MM.1S (cell line): ENCODE data around the gene PUM1.

Experiments
- DNase-seq: peaks from one replicate; pipeline ENCODE4 v3.0.0-alpha.2; 2015
- H2AFZ ChIP-seq: fragments of 300-600 bp; sonication (generic); 2 replicates; pipeline ENCODE4 v1.6.0; 2016; ENCODE audit warnings: antibody characterized with exemption, low read length
- H3F3A ChIP-seq: fragments of 300-600 bp; sonication (generic); 2 replicates; pipeline ENCODE4 v1.6.1; 2016; ENCODE audit warnings: mild to moderate bottlenecking, antibody characterized with exemption, low read length, moderate library complexity, mixed read lengths; ENCODE audit not compliant: insufficient read depth
- H3K27ac ChIP-seq: fragments of 300-600 bp; sonication (generic); 2 replicates; pipeline ENCODE4 v1.5.1; 2016; ENCODE audit warnings: mild to moderate bottlenecking, low read length
- H3K27me3 ChIP-seq: fragments of 300-600 bp; sonication (generic); replicated peaks from 2 replicates; pipeline ENCODE4 v1.6.0; 2016; ENCODE audit warnings: low read length; ENCODE audit not compliant: insufficient read depth
- H3K36me3 ChIP-seq: fragments of 300-600 bp; sonication (generic); replicated peaks from 2 replicates; pipeline ENCODE4 v1.6.1; 2016; ENCODE audit warnings: mild to moderate bottlenecking, low read length, mixed read lengths; ENCODE audit not compliant: insufficient read depth
- H3K4me1 ChIP-seq: fragments of 300-600 bp; sonication (generic); 2 replicates; pipeline ENCODE4 v1.6.1; 2016; ENCODE audit warnings: low read length, mixed read lengths
- H3K4me2 ChIP-seq: fragments of 300-600 bp; sonication (generic); 2 replicates; pipeline ENCODE4 v1.6.0; 2016; ENCODE audit warnings: low read depth, low read length
- H3K4me3 ChIP-seq: fragments of 300-600 bp; sonication (generic); 2 replicates; pipeline ENCODE4 v1.5.1; 2016; ENCODE audit warnings: low read length, mixed read lengths
- H3K79me2 ChIP-seq: fragments of 300-600 bp; sonication (generic); 2 replicates; pipeline ENCODE4 v1.6.1; 2016; ENCODE audit warnings: mixed run types, low read length, mixed read lengths
- H3K9ac ChIP-seq: fragments of 300-600 bp; sonication (generic); 2 replicates; pipeline ENCODE4 v1.6.1; 2016; ENCODE audit warnings: low read length, mixed read lengths
- H3K9me2 ChIP-seq: fragments of 300-600 bp; sonication (generic); replicated peaks from 2 replicates; pipeline ENCODE4 v1.6.1; 2016; ENCODE audit warnings: mild to moderate bottlenecking, low read length, mixed read lengths; ENCODE audit not compliant: insufficient read depth
- H3K9me3 ChIP-seq: fragments of 300-600 bp; sonication (generic); replicated peaks from 2 replicates; pipeline ENCODE4 v1.6.1; 2016; ENCODE audit warnings: mild to moderate bottlenecking, low read length, mixed read lengths; ENCODE audit not compliant: insufficient read depth
- H4K20me1 ChIP-seq: fragments of 300-600 bp; sonication (generic); 2 replicates; pipeline ENCODE4 v1.6.1; 2016; ENCODE audit warnings: mild to moderate bottlenecking, low read length, moderate library complexity, mixed read lengths; ENCODE audit not compliant: insufficient read depth
- EZH2 ChIP-seq: fragments of 300-600 bp; sonication (generic); optimal IDR thresholded peaks from 2 replicates; pipeline ENCODE3; 2017; ENCODE audit warnings: low read depth, mild to moderate bottlenecking, antibody characterized with exemption, low read length, mixed read lengths
- EZH2phosphoT487 ChIP-seq: fragments of 300-600 bp; sonication (generic); IDR thresholded peaks from 2 replicates; pipeline ENCODE4 v1.6.1; 2018; ENCODE audit warnings: antibody characterized with exemption, low read length
- TF ChIP-seq, protein P1 (sequence below): fragments of 300-600 bp; sonication (generic); IDR thresholded peaks from 2 replicates; pipeline ENCODE4 v1.5.1; 2016; ENCODE audit warnings: antibody characterized with exemption, low read length, mixed read lengths

Gene PUM1

DNA sequence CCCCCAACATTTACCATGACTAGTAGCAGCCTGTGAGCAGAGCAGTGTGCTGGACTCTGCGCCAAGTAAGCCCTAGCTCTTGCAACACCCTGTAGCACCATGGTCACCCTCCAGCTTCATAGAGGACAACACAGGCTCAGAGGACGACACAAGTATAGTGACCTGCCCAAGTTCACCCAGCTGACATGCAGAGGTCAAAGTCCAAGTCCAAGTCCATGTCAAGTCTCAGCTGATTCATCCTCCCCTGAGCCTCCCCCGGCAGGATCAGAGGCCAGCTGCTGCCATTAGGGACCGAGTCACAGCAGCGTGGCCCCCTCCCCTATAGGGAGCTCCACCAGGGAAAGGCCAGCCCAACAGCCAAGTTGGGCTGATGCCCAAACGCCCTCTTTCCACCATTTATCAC lies 172.8 kb downstream of the PUM1 start:
- Histone ChIP-seq H2AFZ (no peak overlapping the region), H3K4me1 (no peaks in the 10 kb centered on the region), H3K27ac (no peak overlapping the region), H4K20me1 (no peaks in the 10 kb centered on the region), H3K27me3 (peaks cover 35% of the 10 kb centered on the region), H3F3A (no peaks in the 10 kb centered on the region), H3K9ac (no peak overlapping the region), H3K4me2 (no peak overlapping the region), H3K79me2 (no peaks in the 10 kb centered on the region), H3K9me2 (no peaks in the 10 kb centered on the region), H3K9me3 (no peaks in the 10 kb centered on the region), H3K4me3 (no peak overlapping the region), H3K36me3 (no peaks in the 10 kb centered on the region)
- no peak for DNase-seq
- TF ChIP-seq, protein P1, sequence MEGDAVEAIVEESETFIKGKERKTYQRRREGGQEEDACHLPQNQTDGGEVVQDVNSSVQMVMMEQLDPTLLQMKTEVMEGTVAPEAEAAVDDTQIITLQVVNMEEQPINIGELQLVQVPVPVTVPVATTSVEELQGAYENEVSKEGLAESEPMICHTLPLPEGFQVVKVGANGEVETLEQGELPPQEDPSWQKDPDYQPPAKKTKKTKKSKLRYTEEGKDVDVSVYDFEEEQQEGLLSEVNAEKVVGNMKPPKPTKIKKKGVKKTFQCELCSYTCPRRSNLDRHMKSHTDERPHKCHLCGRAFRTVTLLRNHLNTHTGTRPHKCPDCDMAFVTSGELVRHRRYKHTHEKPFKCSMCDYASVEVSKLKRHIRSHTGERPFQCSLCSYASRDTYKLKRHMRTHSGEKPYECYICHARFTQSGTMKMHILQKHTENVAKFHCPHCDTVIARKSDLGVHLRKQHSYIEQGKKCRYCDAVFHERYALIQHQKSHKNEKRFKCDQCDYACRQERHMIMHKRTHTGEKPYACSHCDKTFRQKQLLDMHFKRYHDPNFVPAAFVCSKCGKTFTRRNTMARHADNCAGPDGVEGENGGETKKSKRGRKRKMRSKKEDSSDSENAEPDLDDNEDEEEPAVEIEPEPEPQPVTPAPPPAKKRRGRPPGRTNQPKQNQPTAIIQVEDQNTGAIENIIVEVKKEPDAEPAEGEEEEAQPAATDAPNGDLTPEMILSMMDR = no peak
- TF ChIP-seq EZH2 (no peak), EZH2phosphoT487 (no peak)

DNA sequence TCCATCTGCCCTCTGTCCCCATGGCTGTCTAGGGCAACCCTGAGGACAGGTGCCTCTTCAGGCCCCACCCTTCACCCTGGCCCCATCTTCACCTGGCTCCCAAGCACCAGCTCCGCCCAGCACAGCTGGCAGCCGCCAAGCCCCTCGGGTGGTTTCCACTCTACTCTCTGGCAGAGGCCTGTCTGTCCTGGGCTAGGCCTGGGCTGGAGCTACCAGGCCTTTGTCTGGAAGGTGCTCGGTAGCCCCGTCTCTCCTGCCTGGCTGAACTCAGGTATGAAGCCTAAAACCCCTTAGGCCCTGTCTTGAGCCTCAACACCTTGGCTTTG lies 174.3 kb downstream of the PUM1 start:
- Histone ChIP-seq H3K4me1 (no peaks in the 10 kb centered on the region), H3K4me3 (no peak overlapping the region), H3K4me2 (no peak overlapping the region), H2AFZ (no peak overlapping the region), H3K27me3 (peaks cover 24% of the 10 kb centered on the region), H3K79me2 (no peaks in the 10 kb centered on the region), H3K9me2 (no peaks in the 10 kb centered on the region), H3K9ac (no peak overlapping the region), H3K27ac (no peak overlapping the region), H3K36me3 (no peaks in the 10 kb centered on the region), H3F3A (no peaks in the 10 kb centered on the region), H3K9me3 (no peaks in the 10 kb centered on the region), H4K20me1 (no peaks in the 10 kb centered on the region)
- TF ChIP-seq EZH2 = no peak
- TF ChIP-seq, protein P1 = no peak
- TF ChIP-seq EZH2phosphoT487 = no peak
- DNase-seq = no peak

DNA sequence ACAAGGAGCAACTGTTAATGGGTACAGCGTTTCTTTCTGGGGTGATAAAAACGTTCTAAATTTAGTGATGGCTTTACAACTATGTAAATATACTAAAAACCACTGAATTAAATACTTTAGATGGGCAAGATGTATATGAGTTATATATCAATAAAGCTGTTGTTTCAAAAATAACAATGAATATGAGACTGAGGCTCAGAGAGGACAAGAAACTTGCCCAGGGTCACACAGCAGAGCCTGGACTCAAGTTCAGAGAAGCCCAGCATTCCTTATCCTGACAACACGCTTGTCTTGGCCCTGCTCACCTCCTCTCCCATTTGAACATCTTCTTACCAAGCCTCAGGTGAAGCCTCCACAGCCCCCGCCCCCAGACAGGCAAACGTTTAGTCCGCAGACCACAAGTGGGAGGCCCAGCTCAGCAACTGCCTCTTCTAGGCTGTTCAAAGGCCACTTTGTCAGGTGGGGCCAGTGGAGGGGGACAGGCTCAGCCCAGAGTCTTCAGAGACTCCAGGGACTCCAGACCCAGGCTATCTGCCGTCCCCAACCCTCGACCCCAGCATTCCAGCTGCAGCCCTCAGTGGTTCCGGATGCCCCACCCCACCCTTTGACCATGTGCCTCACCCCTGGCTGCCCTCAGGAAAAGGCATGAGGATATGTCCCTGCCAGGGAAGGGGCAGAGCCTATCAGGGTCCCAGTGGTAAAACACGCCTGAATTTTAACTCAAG lies 174.9 kb downstream of the PUM1 start:
- Histone ChIP-seq H3K9me2 (no peaks in the 10 kb centered on the region), H2AFZ (no peak overlapping the region), H3K36me3 (no peaks in the 10 kb centered on the region), H4K20me1 (no peaks in the 10 kb centered on the region), H3K4me2 (no peak overlapping the region), H3K4me1 (no peaks in the 10 kb centered on the region), H3K79me2 (no peaks in the 10 kb centered on the region), H3K27ac (no peak overlapping the region), H3K4me3 (no peak overlapping the region), H3K27me3 (peaks cover 20% of the 10 kb centered on the region), H3K9ac (no peak overlapping the region), H3F3A (no peaks in the 10 kb centered on the region), H3K9me3 (no peaks in the 10 kb centered on the region)
- TF ChIP-seq EZH2 = no peak
- TF ChIP-seq, protein P1 = no peak
- TF ChIP-seq EZH2phosphoT487 = no peak
- no peak for DNase-seq
